K562 (cell line): ENCODE results near the gene SATB1.

ENCODE experiments used
- E2F6 ChIP-seq, 2 experiments: IDR thresholded peaks; 2 replicates each; pipeline ENCODE4 v1.6.1; 2011; ENCODE audit warnings: borderline replicate concordance in 1 of 2, control low read depth in 1 of 2, low read depth in 1 of 2, low read length in 1 of 2, mild to moderate bottlenecking in 1 of 2, mixed read lengths in 1 of 2, moderate library complexity in 1 of 2; ENCODE audit not compliant: insufficient read depth in 1 of 2, insufficient read length in 1 of 2, poor library complexity in 1 of 2, severe bottlenecking in 1 of 2; ENCODE audit errors: extremely low read depth in 1 of 2
- FOXO4 ChIP-seq: fragments of 450-650 bp; formaldehyde crosslinking; IDR thresholded peaks from 2 replicates; pipeline ENCODE4 v1.4.0; 2020; ENCODE audit warnings: mild to moderate bottlenecking, moderate library complexity
- MAFF ChIP-seq: IDR thresholded peaks from 2 replicates; pipeline ENCODE4 v1.6.1; 2012; ENCODE audit warnings: low read length, improper control_type of control experiment
- MAFG ChIP-seq: fragments of 450-650 bp; conservative IDR thresholded peaks from 2 replicates; pipeline ENCODE4 v1.6.1; 2016; ENCODE audit warnings: missing genetic modification characterization, missing compliant biosample characterization
- MTA1 ChIP-seq: fragments of 450-650 bp; IDR thresholded peaks from 2 replicates; pipeline ENCODE4 v1.6.1; 2017; ENCODE audit warnings: borderline replicate concordance
- NONO ChIP-seq, 2 experiments: fragments of 200-400 bp in 1 of 2; fragments of 450-650 bp in 1 of 2; formaldehyde crosslinking in 1 of 2; IDR thresholded peaks; 2 replicates each; pipeline ENCODE4 v1.6.1; 2017; ENCODE audit warnings: low read depth in 2 of 2, mild to moderate bottlenecking in 2 of 2, moderate library complexity in 2 of 2, low read length in 1 of 2
- PCBP1 ChIP-seq: fragments of 200-400 bp; formaldehyde crosslinking; IDR thresholded peaks from 2 replicates; pipeline ENCODE4 v1.6.1; 2018; ENCODE audit warnings: mild to moderate bottlenecking, low read depth, low read length; ENCODE audit not compliant: poor library complexity, severe bottlenecking
- TBP ChIP-seq: optimal IDR thresholded peaks from 2 replicates; pipeline ENCODE3; 2011; ENCODE audit warnings: low read depth, low read length, improper control_type of control experiment
- ZBTB33 ChIP-seq: sonication (generic); formaldehyde crosslinking; IDR thresholded peaks from 2 replicates; pipeline ENCODE4 v1.8.1; 2023; ENCODE audit warnings: mild to moderate bottlenecking, missing genetic modification reagents
- TF ChIP-seq, protein P1 (sequence below), 3 experiments: IDR thresholded peaks in 2 of 3; conservative IDR thresholded peaks in 1 of 3; 2 replicates each; pipeline ENCODE4 v1.5.1; 2011 to 2012; ENCODE audit warnings: low read length in 3 of 3, mild to moderate bottlenecking in 3 of 3, control low read depth in 2 of 3, improper control_type of control experiment in 1 of 3, inconsistent platforms in 1 of 3, low read depth in 1 of 3, mixed read lengths in 1 of 3, moderate library complexity in 1 of 3; ENCODE audit not compliant: insufficient read depth in 2 of 3
- TF ChIP-seq, protein P2 (sequence below): fragments of 450-650 bp; conservative IDR thresholded peaks from 2 replicates; pipeline ENCODE4 v1.6.1; 2016; ENCODE audit warnings: missing genetic modification characterization, low read depth, mild to moderate bottlenecking, control low read depth, missing compliant biosample characterization

DNA sequence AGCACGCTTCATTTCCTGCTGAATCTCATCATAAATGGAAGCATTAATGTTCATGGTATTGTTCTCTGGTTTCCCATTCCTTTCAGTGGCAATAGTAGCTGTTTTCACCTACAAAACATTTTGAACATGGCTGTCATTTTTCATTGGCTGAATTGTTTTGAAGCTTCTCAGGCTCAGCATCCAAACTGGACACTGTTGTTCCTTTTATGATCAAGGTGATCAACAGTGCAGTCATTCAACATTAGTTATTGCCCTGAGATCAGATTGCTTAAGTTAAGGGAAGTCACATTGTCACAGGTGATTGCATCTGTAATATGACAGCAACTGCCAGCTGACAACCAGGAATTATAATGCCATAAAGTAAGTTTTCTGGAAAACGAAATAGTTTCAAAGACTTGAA is 46.9 kb downstream of the SATB1 start:
- TF ChIP-seq MAFG (tag), result no peak
- no peak for TF ChIP-seq MTA1
- no peak for TF ChIP-seq E2F6 (IDR thresholded peaks at IDR 0.05; ENCODE audit: borderline replicate concordance in 1 of 2, extremely low read depth in 1 of 2, insufficient read depth in 1 of 2, insufficient read length in 1 of 2, low read depth in 1 of 2, low read length in 1 of 2, poor library complexity in 1 of 2, severe bottlenecking in 1 of 2)
- TF ChIP-seq MAFF, result no peak
- no peak for TF ChIP-seq TBP
- TF ChIP-seq, protein P1, sequence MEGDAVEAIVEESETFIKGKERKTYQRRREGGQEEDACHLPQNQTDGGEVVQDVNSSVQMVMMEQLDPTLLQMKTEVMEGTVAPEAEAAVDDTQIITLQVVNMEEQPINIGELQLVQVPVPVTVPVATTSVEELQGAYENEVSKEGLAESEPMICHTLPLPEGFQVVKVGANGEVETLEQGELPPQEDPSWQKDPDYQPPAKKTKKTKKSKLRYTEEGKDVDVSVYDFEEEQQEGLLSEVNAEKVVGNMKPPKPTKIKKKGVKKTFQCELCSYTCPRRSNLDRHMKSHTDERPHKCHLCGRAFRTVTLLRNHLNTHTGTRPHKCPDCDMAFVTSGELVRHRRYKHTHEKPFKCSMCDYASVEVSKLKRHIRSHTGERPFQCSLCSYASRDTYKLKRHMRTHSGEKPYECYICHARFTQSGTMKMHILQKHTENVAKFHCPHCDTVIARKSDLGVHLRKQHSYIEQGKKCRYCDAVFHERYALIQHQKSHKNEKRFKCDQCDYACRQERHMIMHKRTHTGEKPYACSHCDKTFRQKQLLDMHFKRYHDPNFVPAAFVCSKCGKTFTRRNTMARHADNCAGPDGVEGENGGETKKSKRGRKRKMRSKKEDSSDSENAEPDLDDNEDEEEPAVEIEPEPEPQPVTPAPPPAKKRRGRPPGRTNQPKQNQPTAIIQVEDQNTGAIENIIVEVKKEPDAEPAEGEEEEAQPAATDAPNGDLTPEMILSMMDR (IDR thresholded peaks at IDR 0.05 in 2 of 3, conservative IDR thresholded peaks at IDR 0.05 in 1 of 3; ENCODE audit: insufficient read depth in 2 of 3, low read depth in 1 of 3, low read length in 3 of 3), result no peak
- TF ChIP-seq ZBTB33 (CRISPR knock-in tag), result no peak
- no peak for TF ChIP-seq PCBP1
- TF ChIP-seq, protein P2, sequence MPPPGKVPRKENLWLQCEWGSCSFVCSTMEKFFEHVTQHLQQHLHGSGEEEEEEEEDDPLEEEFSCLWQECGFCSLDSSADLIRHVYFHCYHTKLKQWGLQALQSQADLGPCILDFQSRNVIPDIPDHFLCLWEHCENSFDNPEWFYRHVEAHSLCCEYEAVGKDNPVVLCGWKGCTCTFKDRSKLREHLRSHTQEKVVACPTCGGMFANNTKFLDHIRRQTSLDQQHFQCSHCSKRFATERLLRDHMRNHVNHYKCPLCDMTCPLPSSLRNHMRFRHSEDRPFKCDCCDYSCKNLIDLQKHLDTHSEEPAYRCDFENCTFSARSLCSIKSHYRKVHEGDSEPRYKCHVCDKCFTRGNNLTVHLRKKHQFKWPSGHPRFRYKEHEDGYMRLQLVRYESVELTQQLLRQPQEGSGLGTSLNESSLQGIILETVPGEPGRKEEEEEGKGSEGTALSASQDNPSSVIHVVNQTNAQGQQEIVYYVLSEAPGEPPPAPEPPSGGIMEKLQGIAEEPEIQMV, result no peak
- TF ChIP-seq FOXO4, result no peak
- no peak for TF ChIP-seq NONO (IDR thresholded peaks at IDR 0.05; ENCODE audit: low read depth in 2 of 2, low read length in 1 of 2)
